IMR-90 (cell line): ENCODE results near the gene ARHGAP24. TPM values are rescaled to one million over a fixed set of nuclear protein-coding genes. Genes with fewer than 3 reads are reported as not detected.
A peak's percentile ranks its signal among the peaks of the same experiment; 100 is the strongest.

Experiments
- ATAC-seq: fragments of 200-7000 bp; cut with Tn5 transposase; 2 replicates; pipeline ENCODE4 v1.9.1; 2020; ENCODE audit warnings: low read depth, mild to moderate bottlenecking, moderate library complexity
- BruUV-seq: library from RNA; stranded (reverse); fragments of 400-500 nt; replicated peaks from 2 replicates; lab custom pipeline; 2021; lab: Mats Ljungman, UMichigan
- CTCF ChIA-PET: fragments of 300-600 bp; formaldehyde crosslinking; extraction: SDS; loops from one replicate; lab custom pipeline; 2021; ENCODE audit warnings: antibody characterized with exemption; lab: Yijun Ruan, JAX
- POLR2A ChIA-PET: fragments of 300-600 bp; sonication (Branson Sonifier 250); formaldehyde crosslinking; loops from one replicate; lab custom pipeline; 2022; ENCODE audit warnings: antibody characterized with exemption; ENCODE audit not compliant: unreplicated experiment; lab: Charles Lee
- DNase-seq: peaks from one replicate; pipeline ENCODE4 v3.0.0; 2013
- H2AFZ ChIP-seq: replicated peaks from 2 replicates; pipeline ENCODE3; 2013; ENCODE audit warnings: low read length, mild to moderate bottlenecking; ENCODE audit not compliant: poor library complexity
- H2AK5ac ChIP-seq: 2 replicates; pipeline ENCODE4 v1.6.1; 2013; ENCODE audit warnings: low read depth, low read length, inconsistent platforms
- H2AK9ac ChIP-seq: replicated peaks from 2 replicates; pipeline ENCODE3; 2013; ENCODE audit warnings: mild to moderate bottlenecking, low read depth, low read length, moderate library complexity; ENCODE audit not compliant: poor library complexity
- H2BK120ac ChIP-seq: 2 replicates; pipeline ENCODE4 v1.6.1; 2013; ENCODE audit warnings: low read depth, low read length, inconsistent platforms
- H2BK15ac ChIP-seq: 3 replicates; pipeline ENCODE4 v1.6.1; 2013; ENCODE audit warnings: low read depth, low read length, inconsistent platforms
- H2BK20ac ChIP-seq: 2 replicates; pipeline ENCODE4 v1.6.1; 2013; ENCODE audit warnings: low read depth, mild to moderate bottlenecking, inconsistent platforms, low read length, moderate library complexity
- H2BK5ac ChIP-seq: 2 replicates; pipeline ENCODE4 v1.6.1; 2013; ENCODE audit warnings: mild to moderate bottlenecking, low read depth, low read length, inconsistent platforms; ENCODE audit not compliant: poor library complexity, severe bottlenecking
- H3K14ac ChIP-seq: replicated peaks from 2 replicates; pipeline ENCODE4 v1.6.1; 2013; ENCODE audit warnings: low read depth, low read length, inconsistent platforms
- H3K18ac ChIP-seq: 2 replicates; pipeline ENCODE4 v1.6.1; 2013; ENCODE audit warnings: low read depth, low read length, control low read depth
- H3K23ac ChIP-seq: 2 replicates; pipeline ENCODE4 v1.6.1; 2013; ENCODE audit warnings: low read depth, low read length, inconsistent platforms
- H3K27ac ChIP-seq: 2 replicates; pipeline ENCODE4 v1.5.1; 2013; ENCODE audit warnings: mild to moderate bottlenecking, control low read depth, low read length; ENCODE audit not compliant: insufficient read depth
- H3K27me3 ChIP-seq: 2 replicates; pipeline ENCODE4 v1.6.1; 2013; ENCODE audit warnings: low read length; ENCODE audit not compliant: control insufficient read depth, insufficient read depth
- H3K36me3 ChIP-seq: 2 replicates; pipeline ENCODE4 v1.6.1; 2013; ENCODE audit warnings: low read length, mixed read lengths; ENCODE audit not compliant: control insufficient read depth, insufficient read depth
- H3K4ac ChIP-seq: 2 replicates; pipeline ENCODE4 v1.6.1; 2013; ENCODE audit warnings: low read depth, low read length, inconsistent platforms
- H3K4me1 ChIP-seq: 2 replicates; pipeline ENCODE4 v1.6.1; 2013; ENCODE audit warnings: low read length, mixed read lengths; ENCODE audit not compliant: control insufficient read depth, insufficient read depth
- H3K4me2 ChIP-seq: 2 replicates; pipeline ENCODE4 v1.6.1; 2013; ENCODE audit warnings: low read depth, mild to moderate bottlenecking, control low read depth, low read length, moderate library complexity
- H3K4me3 ChIP-seq: 2 replicates; pipeline ENCODE4 v1.5.1; 2013; ENCODE audit warnings: low read depth, mild to moderate bottlenecking, control low read depth, low read length, moderate library complexity; ENCODE audit not compliant: insufficient read depth
- H3K56ac ChIP-seq: 2 replicates; pipeline ENCODE4 v1.6.1; 2013; ENCODE audit warnings: low read length, inconsistent platforms; ENCODE audit not compliant: insufficient read depth; ENCODE audit errors: extremely low read depth
- H3K79me1 ChIP-seq, 2 experiments: 2 replicates each; pipeline ENCODE4 v1.6.1; 2013; ENCODE audit warnings: low read length in 2 of 2, inconsistent platforms in 1 of 2, low read depth in 1 of 2
- H3K9ac ChIP-seq: 2 replicates; pipeline ENCODE4 v1.6.1; 2013; ENCODE audit warnings: low read depth, low read length, control low read depth
- H3K9me1 ChIP-seq: 2 replicates; pipeline ENCODE4 v1.6.1; 2013; ENCODE audit warnings: low read length, inconsistent platforms; ENCODE audit not compliant: insufficient read depth
- H3K9me3 ChIP-seq: 2 replicates; pipeline ENCODE4 v1.6.1; 2013; ENCODE audit warnings: low read length; ENCODE audit not compliant: control insufficient read depth, insufficient read depth
- H4K20me1 ChIP-seq: 2 replicates; pipeline ENCODE4 v1.6.1; 2013; ENCODE audit warnings: low read length, inconsistent platforms; ENCODE audit not compliant: insufficient read depth
- H4K5ac ChIP-seq: 2 replicates; pipeline ENCODE4 v1.6.1; 2013; ENCODE audit warnings: mild to moderate bottlenecking, low read depth, low read length, control low read depth
- H4K8ac ChIP-seq, 2 experiments: 2 replicates each; pipeline ENCODE4 v1.6.1; 2013; ENCODE audit warnings: low read depth in 2 of 2, low read length in 2 of 2, control low read depth in 1 of 2, inconsistent platforms in 1 of 2
- H4K91ac ChIP-seq: 2 replicates; pipeline ENCODE4 v1.6.1; 2013; ENCODE audit warnings: low read depth, low read length, inconsistent platforms; ENCODE audit not compliant: insufficient read depth
- BHLHE40 ChIP-seq: fragments of 150-350 bp; IDR thresholded peaks from 2 replicates; pipeline ENCODE4 v1.6.1; 2016; ENCODE audit warnings: mild to moderate bottlenecking, low read depth, low read length
- CEBPB ChIP-seq: IDR thresholded peaks from 2 replicates; pipeline ENCODE4 v1.6.1; 2012; ENCODE audit warnings: low read depth, low read length, improper control_type of control experiment
- MAFK ChIP-seq: IDR thresholded peaks from 2 replicates; pipeline ENCODE4 v1.6.1; 2012; ENCODE audit warnings: low read depth, low read length, improper control_type of control experiment
- NFE2L2 ChIP-seq: fragments of 150-350 bp; IDR thresholded peaks from 2 replicates; pipeline ENCODE4 v1.6.1; 2016; ENCODE audit warnings: low read depth, mild to moderate bottlenecking, low read length
- POLR2A ChIP-seq: IDR thresholded peaks from 2 replicates; pipeline ENCODE4 v1.6.1; 2012; ENCODE audit warnings: mild to moderate bottlenecking, low read depth, low read length
- RCOR1 ChIP-seq: IDR thresholded peaks from 2 replicates; pipeline ENCODE4 v1.6.1; 2012; ENCODE audit warnings: mild to moderate bottlenecking, low read length, improper control_type of control experiment; ENCODE audit not compliant: insufficient replicate concordance
- RFX5 ChIP-seq: IDR thresholded peaks from 2 replicates; pipeline ENCODE4 v1.8.0; 2012; ENCODE audit warnings: low read depth, mild to moderate bottlenecking, low read length, moderate library complexity
- SMC3 ChIP-seq: fragments of 150-350 bp; IDR thresholded peaks from 2 replicates; pipeline ENCODE4 v1.6.1; 2016; ENCODE audit warnings: low read depth, mild to moderate bottlenecking, antibody characterized with exemption, low read length, moderate library complexity
- WGBS, 2 experiments: methylation state at CpG; one replicate each; pipeline versions ENCODE4 v1.1.5 to v1.1.7; 2013; ENCODE audit warnings: missing lambda C conversion rate in 2 of 2; ENCODE audit not compliant: insufficient read length in 1 of 2; ENCODE audit errors: extremely low coverage in 2 of 2; 5-methylcytosine and 5-hydroxymethylcytosine counted together
- dilution Hi-C: fragments of 300-500 bp; cut with HindIII; formaldehyde crosslinking; loops from one replicate; pipeline ENCODE4 v1.14.3; 2018; ENCODE audit warnings: low sequenced_read_pairs; ENCODE audit not compliant: unreplicated experiment
- in situ Hi-C: fragments of 300-500 bp; cut with MboI; formaldehyde crosslinking; loops from 3 replicates; pipeline ENCODE4 v1.14.3; 2019; ENCODE audit warnings: low sequenced_read_pairs, inconsistent platforms, mixed read lengths
- intact Hi-C: fragments of 100-400 bp; cut with micrococcal nuclease; formaldehyde crosslinking; loops from 2 replicates; pipeline ENCODE4 v1.10.0; 2022
- polyA plus RNA-seq, 3 experiments: library from polyadenylated mRNA; depleted of rRNA; stranded (reverse); fragments of >200 nt; gene quantifications; 2 replicates each; pipeline ENCODE4 v1.2.3, GENCODE V29; 2012; ENCODE audit warnings: low replicate concordance in 1 of 3
- total RNA-seq: library from RNA; depleted of rRNA; stranded (reverse); fragments of >200 nt; gene quantifications from 2 replicates; pipeline ENCODE4 v1.2.3, GENCODE V29; 2012
- TF ChIP-seq, protein P1 (sequence below): conservative IDR thresholded peaks from 2 replicates; pipeline ENCODE4 v1.5.1; 2012; ENCODE audit warnings: mild to moderate bottlenecking, low read depth, low read length, improper control_type of control experiment
- TF ChIP-seq, protein P2 (sequence below): fragments of 150-350 bp; IDR thresholded peaks from 2 replicates; pipeline ENCODE4 v1.6.1; 2017; ENCODE audit warnings: mild to moderate bottlenecking, antibody characterized with exemption, low read length, low read depth
- TF ChIP-seq, protein P3 (sequence below): fragments of 150-350 bp; IDR thresholded peaks from 2 replicates; pipeline ENCODE4 v1.6.1; 2016; ENCODE audit warnings: low read depth, mild to moderate bottlenecking, low read length, moderate library complexity, borderline replicate concordance

ARHGAP24 gene
- total and polyA plus RNA-seq, 2 of the 4 experiments (the other 2 are of a cell fraction) = 11.9 to 24.0 TPM

GRCh38 chr4:85826060-85826678 lies 351.2 kb downstream of the ARHGAP24 start:
- no peaks in the 10 kb centered on the region for H3K36me3 ChIP-seq
- H3K27me3 ChIP-seq = no peaks in the 10 kb centered on the region
- H3K27ac ChIP-seq = no peak overlapping the region
- no peaks in the 10 kb centered on the region for H3K9me1 ChIP-seq
- dilution Hi-C loops = no loop called here
- no peak overlapping the region for H3K9ac ChIP-seq
- peaks cover 10 to 52% of the 10 kb centered on the region in 2 experiments; a peak in 3 of 4 replicates for H3K79me1 ChIP-seq
- H4K5ac ChIP-seq = no peak overlapping the region; the same call in 1 of the 2 replicates
- DNase-seq (peak; percentile 58), ATAC-seq (peak; percentile 63)
- H2AK9ac ChIP-seq = no peak overlapping the region
- peaks cover 18% of the 10 kb centered on the region for H3K4me1 ChIP-seq
- no peak overlapping the region; the same call in 1 of the 2 replicates for H2BK120ac ChIP-seq
- H4K20me1 ChIP-seq = peaks cover 11% of the 10 kb centered on the region; the same call in 1 of the 2 replicates
- POLR2A ChIA-PET = no interaction called here
- no peaks in the 10 kb centered on the region for H3K9me3 ChIP-seq
- no CpG with 5 or more reads among the region's 7 CpGs for WGBS, 2 experiments
- H2AFZ ChIP-seq = no peak overlapping the region
- no peak overlapping the region for H3K23ac ChIP-seq
- in situ Hi-C loops = no loop called here
- no peak overlapping the region for H3K14ac ChIP-seq
- H3K4me3 ChIP-seq = no peak overlapping the region
- CTCF ChIA-PET = no interaction called here
- no peak overlapping the region for H3K18ac ChIP-seq
- no peak overlapping the region for H3K4ac ChIP-seq
- H2BK15ac ChIP-seq = no peak overlapping the region
- H2AK5ac ChIP-seq = no peak overlapping the region
- TF ChIP-seq, protein P1, sequence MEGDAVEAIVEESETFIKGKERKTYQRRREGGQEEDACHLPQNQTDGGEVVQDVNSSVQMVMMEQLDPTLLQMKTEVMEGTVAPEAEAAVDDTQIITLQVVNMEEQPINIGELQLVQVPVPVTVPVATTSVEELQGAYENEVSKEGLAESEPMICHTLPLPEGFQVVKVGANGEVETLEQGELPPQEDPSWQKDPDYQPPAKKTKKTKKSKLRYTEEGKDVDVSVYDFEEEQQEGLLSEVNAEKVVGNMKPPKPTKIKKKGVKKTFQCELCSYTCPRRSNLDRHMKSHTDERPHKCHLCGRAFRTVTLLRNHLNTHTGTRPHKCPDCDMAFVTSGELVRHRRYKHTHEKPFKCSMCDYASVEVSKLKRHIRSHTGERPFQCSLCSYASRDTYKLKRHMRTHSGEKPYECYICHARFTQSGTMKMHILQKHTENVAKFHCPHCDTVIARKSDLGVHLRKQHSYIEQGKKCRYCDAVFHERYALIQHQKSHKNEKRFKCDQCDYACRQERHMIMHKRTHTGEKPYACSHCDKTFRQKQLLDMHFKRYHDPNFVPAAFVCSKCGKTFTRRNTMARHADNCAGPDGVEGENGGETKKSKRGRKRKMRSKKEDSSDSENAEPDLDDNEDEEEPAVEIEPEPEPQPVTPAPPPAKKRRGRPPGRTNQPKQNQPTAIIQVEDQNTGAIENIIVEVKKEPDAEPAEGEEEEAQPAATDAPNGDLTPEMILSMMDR = 0 out of 2 replicates have a peak, but pooled peaks have one; percentile 21
- TF ChIP-seq, protein P2, sequence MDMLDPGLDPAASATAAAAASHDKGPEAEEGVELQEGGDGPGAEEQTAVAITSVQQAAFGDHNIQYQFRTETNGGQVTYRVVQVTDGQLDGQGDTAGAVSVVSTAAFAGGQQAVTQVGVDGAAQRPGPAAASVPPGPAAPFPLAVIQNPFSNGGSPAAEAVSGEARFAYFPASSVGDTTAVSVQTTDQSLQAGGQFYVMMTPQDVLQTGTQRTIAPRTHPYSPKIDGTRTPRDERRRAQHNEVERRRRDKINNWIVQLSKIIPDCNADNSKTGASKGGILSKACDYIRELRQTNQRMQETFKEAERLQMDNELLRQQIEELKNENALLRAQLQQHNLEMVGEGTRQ = no peak
- TF ChIP-seq NFE2L2 (no peak), RCOR1 (no peak), POLR2A (no peak), SMC3 (no peak), MAFK (no peak), BHLHE40 (peak; percentile 83; the same call in 1 of the 2 replicates), CEBPB (no peak), RFX5 (no peak)
- TF ChIP-seq, protein P3, sequence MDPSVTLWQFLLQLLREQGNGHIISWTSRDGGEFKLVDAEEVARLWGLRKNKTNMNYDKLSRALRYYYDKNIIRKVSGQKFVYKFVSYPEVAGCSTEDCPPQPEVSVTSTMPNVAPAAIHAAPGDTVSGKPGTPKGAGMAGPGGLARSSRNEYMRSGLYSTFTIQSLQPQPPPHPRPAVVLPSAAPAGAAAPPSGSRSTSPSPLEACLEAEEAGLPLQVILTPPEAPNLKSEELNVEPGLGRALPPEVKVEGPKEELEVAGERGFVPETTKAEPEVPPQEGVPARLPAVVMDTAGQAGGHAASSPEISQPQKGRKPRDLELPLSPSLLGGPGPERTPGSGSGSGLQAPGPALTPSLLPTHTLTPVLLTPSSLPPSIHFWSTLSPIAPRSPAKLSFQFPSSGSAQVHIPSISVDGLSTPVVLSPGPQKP = no peak
- no TSS peak for BruUV-seq
- no peak overlapping the region for H3K56ac ChIP-seq
- H3K4me2 ChIP-seq = peak overlapping the region; percentile 41; the same call in 1 of the 2 replicates
- H4K91ac ChIP-seq = no peak overlapping the region
- H4K8ac ChIP-seq = no peak overlapping the region
- no peak overlapping the region for H2BK20ac ChIP-seq
- no peak overlapping the region for H2BK5ac ChIP-seq
- intact Hi-C loops = no loop called here
